Activated naive CD8-positive, alpha-beta T cell treated with anti-CD3 and anti-CD28 coated beads for 36 hours (primary cell): ENCODE data around the gene TNP2. TPM values are rescaled to one million over a fixed set of nuclear protein-coding genes. Genes with fewer than 3 reads are reported as not detected.

ENCODE experiments used
- total RNA-seq, 2 experiments: library from RNA; stranded (reverse); gene quantifications; one replicate each; pipeline ENCODE4 v1.2.3, GENCODE V29; 2021

Gene TNP2
- total RNA-seq, 2 experiments from 2014 or later, result not detected

Other genes starting within 250 kb of the TNP2 start
- gene SOCS1, start 13.1 kb downstream of the TNP2 start, total RNA-seq, result 10 to 100 TPM; 30.8 to 32.9 TPM
- gene PRM3, start 4.3 kb upstream of the TNP2 start, total RNA-seq, result not detected
- not detected for gene PRM2, start 7.2 kb upstream of the TNP2 start, total RNA-seq
- gene PRM1, start 12.0 kb upstream of the TNP2 start, total RNA-seq, result not detected
- gene RMI2, start 76.1 kb upstream of the TNP2 start, total RNA-seq, result 10 to 100 TPM; 50.1 to 56.1 TPM